GM12891 (cell line): ENCODE data around the gene CLCF1. TPM values are rescaled to one million over a fixed set of nuclear protein-coding genes. Genes with fewer than 3 reads are reported as not detected.

Experiments
- DNase-seq: peaks from one replicate; pipeline ENCODE4 v3.0.0; 2011; ENCODE audit warnings: low spot score; ENCODE audit not compliant: insufficient read length
- FAIRE-seq: peaks from 2 replicates; lab custom pipeline; 2011; peaks lifted over from hg19 to GRCh38; lab: Jason Lieb, UNC
- PAX5 ChIP-seq: IDR thresholded peaks from 2 replicates; pipeline ENCODE4 v1.6.1; 2011; ENCODE audit warnings: low read length, moderate library complexity, mild to moderate bottlenecking; ENCODE audit not compliant: insufficient read depth, severe bottlenecking
- POLR2A ChIP-seq: IDR thresholded peaks from 2 replicates; pipeline ENCODE4 v1.6.1; 2011; ENCODE audit warnings: low read depth, low read length, control low read depth
- POLR2AphosphoS5 ChIP-seq: IDR thresholded peaks from 2 replicates; pipeline ENCODE4 v1.6.1; 2011; ENCODE audit warnings: low read depth, low read length, control low read depth
- POU2F2 ChIP-seq: IDR thresholded peaks from 2 replicates; pipeline ENCODE4 v1.6.1; 2011; ENCODE audit warnings: low read depth, mild to moderate bottlenecking, control low read depth, low read length, moderate library complexity
- SPI1 ChIP-seq: IDR thresholded peaks from 2 replicates; pipeline ENCODE4 v1.6.1; 2011; ENCODE audit warnings: low read depth, low read length, control low read depth
- TAF1 ChIP-seq: IDR thresholded peaks from 2 replicates; pipeline ENCODE4 v1.6.1; 2011; ENCODE audit warnings: low read depth, low read length, control low read depth
- polyA plus RNA-seq: library from polyadenylated mRNA; unstranded; fragments of >200 nt; gene quantifications from one replicate; pipeline ENCODE4 v1.2.1, GENCODE V29; 2012; ENCODE audit warnings: low read depth, missing spikeins, inconsistent platforms; ENCODE audit not compliant: missing spikeins

CLCF1 gene
- polyA plus RNA-seq, result 0.85 TPM

DNA sequence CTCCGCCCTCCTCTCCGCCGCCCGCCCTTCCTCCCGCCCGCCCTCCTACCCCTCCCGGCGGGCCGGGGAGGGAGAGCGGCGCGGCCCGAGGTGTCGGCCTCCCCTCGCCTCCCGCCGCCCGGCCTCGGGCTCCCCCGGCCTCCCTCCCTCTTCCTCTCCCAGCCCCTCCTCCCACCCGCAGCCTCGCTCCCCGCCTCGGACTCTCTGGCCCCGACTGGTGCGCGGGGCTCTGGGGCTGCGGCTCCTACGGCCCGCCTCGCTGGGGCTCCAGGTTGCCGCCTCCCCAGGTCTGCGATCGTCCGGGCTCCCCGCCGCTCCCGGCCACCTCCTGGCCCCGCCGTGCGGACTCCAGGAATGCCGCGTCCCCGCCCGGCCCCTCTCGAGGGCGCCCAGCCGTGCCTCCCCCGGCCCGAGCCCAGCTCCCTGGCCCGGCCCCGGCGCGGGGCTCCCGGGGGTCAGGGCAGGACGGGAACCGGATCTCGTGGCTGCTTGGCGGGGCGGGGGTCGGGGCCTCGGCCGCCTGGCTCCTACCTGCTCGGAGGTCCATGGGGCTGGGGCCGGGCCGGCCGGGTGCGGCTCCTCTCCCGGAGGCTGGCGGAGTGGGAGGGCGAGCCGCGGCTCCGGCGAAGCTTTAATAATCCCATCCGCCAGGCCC is at the start of gene CLCF1:
CLCF1 (minus strand) TSS at position 606 of the 655 bp plus-strand sequence; CDS start at position 547, 59 bp downstream.
- FAIRE-seq (peak; percentile 28), DNase-seq (no peak)
- TF ChIP-seq TAF1 (no peak), POLR2AphosphoS5 (no peak), SPI1 (no peak), PAX5 (no peak), POU2F2 (no peak), POLR2A (no peak)

DNA sequence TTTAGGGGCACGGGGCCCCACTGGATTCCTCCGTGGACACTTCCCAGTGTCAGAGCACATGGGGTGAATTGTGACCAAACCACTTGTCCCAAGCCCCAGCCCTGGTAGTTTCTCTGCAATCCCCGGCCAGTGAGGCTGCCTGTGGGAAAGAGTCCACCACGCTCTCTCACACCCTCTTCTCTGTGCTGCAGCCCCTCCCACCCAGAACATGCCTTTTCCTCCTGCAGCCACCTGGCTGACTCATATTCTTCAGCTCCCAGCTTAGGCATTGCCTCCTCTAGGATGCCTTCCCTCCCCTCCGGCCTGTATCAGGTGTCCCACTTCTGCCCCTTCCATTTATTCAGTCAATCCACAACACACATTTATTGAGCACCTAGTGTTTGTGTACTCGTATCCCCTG is 49.5 kb upstream of the CLCF1 start:
- FAIRE-seq, result no peak
- DNase-seq, result no peak
- no peak for TF ChIP-seq POLR2AphosphoS5
- TF ChIP-seq POLR2A, result no peak
- TF ChIP-seq PAX5, result no peak
- TF ChIP-seq POU2F2, result no peak
- no peak for TF ChIP-seq SPI1
- no peak for TF ChIP-seq TAF1

DNA sequence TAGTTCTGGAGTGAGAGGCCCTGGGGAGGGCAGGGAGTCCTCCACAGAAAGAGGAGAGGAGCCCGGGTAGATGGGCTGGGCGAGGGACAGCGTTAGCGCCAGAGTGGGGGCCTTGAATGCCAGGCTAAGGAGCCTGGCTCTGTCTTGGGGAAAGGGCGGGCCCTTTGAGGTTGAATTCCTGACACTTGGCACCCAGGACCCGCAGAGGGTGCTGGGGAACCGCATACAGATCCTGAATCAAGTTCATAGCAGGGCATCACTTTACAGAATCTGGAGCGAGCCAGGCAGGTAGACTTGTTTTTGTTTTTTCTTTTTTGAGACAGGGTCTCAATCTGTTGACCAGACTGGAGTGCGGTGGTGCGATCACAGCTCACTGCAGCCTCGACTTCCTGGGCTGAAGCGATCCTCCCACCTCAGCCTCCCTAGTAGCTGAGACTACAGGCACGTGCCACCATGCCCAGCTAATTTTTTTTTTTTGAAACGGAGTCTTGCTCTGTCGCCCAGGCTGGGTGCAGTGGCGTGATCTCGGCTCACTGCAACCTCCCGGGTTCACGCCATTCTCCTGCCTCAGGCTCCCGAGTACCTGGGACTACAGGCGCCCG is 48.1 kb upstream of the CLCF1 start:
- FAIRE-seq (no peak), DNase-seq (no peak)
- TF ChIP-seq TAF1, result no peak
- TF ChIP-seq POU2F2, result no peak
- TF ChIP-seq PAX5, result no peak
- TF ChIP-seq SPI1, result no peak
- no peak for TF ChIP-seq POLR2A
- TF ChIP-seq POLR2AphosphoS5, result no peak

DNA sequence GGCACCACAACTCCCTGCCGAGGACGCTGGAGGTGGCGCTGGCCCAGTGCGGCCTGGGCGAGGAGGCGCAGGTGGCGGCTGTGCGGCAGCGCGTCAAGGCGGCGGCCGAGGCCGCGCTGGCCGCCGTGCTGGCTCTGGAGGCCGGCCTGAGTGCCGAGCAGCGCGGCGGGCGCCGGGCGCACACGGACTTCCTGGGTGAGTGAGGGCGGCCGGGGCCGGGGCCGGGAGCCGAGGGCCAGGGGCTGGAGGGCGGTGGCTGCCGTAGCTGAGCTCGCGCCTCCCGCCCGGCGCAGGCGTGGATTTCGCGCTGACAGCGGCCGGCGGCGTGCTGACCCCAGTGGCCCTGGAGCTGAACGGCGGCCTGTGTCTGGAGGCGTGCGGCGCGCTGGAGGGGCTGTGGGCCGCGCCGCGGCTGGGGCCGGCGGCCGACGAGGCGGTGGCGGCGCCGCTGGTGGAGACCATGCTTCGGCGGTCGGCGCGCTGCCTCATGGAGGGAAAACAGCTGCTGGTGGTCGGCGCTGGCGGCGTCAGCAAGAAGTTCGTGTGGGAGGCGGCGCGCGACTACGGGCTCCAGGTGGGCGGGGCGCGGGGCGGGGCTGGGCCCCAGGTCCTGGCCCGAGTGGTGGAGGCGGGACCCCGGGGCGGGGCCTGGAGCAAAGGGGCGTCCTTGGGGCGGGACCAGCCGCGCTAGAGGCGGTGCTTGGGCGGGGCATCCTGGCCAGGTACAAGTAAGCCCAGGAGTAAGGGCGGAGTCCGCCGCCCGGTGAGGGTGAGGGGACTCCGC is 47.4 kb upstream of the CLCF1 start:
- DNase-seq, result peak; percentile 99
- TF ChIP-seq PAX5 (peak; percentile 16), POU2F2 (no peak)
- peak; percentile 98 for FAIRE-seq

DNA sequence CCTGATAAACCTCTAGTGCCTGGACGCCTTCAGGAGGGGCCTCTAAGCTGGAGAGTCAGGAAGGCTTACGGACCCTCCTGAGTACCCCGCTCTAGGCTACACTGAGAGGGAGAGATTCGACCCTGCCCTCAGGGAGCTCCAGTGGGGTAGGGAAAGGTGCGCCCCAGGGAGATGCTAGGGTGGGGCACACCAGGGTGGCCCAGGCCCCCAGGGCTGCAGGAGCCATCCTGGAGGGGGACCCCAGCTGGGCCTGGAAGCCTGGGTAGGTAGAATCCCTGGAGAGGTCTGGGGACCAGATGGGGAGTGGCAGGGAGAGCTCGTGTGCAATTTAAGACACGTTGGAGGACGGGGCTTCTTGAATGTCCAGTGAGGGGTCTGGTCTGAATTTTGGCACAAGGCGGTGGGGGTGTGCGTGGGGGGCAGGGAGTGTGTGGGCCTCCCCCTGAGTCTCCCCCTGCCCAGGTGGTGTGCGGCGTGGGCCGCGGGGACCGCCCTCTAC is 46.8 kb upstream of the CLCF1 start:
- FAIRE-seq (no peak), DNase-seq (no peak)
- no peak for TF ChIP-seq SPI1
- no peak for TF ChIP-seq TAF1
- no peak for TF ChIP-seq POLR2AphosphoS5
- TF ChIP-seq POLR2A, result no peak
- no peak for TF ChIP-seq PAX5
- TF ChIP-seq POU2F2, result no peak

DNA sequence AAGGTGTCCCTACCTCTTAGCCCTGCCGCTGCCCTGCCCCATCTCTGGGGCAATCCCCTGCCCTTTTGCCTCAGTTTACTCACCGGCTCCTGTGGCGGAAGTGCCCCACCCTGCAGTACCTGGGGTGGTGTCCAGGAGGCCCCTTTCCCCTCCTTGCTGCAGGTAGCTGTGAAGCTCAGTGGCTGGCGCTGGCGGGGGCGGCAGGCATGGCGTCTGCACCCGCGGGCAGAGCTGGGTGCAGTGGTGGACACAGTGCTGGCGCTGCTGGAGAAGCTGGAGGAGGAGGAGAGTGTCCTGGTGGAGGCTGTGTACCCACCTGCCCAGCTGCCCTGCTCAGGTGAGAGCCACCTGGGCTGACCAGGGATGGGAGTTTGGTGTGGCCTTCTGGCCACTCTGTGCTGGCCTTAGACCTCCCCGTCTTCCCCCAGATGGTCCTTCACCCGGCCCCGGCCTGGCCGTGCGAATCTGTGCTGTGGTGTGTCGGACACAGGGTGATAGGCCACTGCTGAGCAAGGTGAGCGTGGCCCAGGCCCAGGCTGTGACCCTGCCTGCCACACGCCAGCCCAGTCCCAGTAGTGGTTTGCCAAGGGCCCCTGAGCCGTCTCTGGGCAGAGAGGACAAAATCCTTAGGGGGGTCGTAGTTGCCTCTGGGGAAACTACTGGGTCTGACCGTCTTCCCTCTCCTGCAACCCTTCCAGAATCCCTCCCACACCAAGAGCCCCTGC is 46.1 kb upstream of the CLCF1 start:
- no peak for DNase-seq
- FAIRE-seq, result no peak
- TF ChIP-seq TAF1, result no peak
- TF ChIP-seq POLR2A, result no peak
- TF ChIP-seq POU2F2, result no peak
- no peak for TF ChIP-seq PAX5
- TF ChIP-seq POLR2AphosphoS5, result no peak
- TF ChIP-seq SPI1, result no peak

DNA sequence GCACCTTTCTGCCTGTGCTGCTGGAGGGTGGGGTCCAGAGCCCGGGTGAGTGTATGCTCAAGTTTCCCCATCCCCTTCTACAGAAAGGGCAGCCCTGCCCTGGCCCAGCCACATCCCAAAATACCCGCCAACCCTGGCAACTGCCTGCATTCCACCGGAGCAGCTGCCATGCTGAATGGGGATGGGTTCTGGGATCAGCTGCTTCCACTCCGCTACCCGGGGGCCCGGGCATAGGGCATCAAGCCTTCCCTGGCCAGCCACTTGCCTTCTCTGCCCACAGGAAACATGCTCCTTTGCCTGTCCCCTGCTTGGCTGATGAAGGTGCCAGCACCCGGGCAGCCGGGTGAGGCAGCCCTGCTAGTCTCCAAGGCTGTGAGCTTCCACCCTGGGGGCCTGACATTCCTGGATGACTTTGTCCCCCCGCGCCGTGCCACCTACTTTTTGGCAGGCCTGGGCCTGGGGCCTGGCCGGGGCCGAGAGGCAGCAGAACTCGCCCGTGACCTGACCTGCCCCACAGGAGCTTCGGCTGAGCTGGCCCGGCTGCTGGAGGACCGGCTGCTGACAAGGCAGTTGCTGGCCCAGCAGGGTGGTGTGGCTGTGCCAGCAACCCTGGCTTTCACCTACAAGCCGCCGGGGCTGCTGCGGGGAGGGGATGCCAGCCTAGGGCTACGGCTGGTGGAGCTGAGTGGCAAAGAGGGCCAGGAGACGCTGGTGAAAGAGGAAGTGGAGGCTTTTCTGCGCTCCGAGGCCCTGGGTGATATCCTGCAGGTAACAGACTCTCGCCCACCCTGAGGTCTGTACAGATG is 45.3 kb upstream of the CLCF1 start:
- TF ChIP-seq SPI1 (peak; percentile 83), POLR2AphosphoS5 (no peak), PAX5 (no peak), POU2F2 (no peak), TAF1 (no peak), POLR2A (no peak)
- peak; percentile 60 for FAIRE-seq
- DNase-seq, result no peak

DNA sequence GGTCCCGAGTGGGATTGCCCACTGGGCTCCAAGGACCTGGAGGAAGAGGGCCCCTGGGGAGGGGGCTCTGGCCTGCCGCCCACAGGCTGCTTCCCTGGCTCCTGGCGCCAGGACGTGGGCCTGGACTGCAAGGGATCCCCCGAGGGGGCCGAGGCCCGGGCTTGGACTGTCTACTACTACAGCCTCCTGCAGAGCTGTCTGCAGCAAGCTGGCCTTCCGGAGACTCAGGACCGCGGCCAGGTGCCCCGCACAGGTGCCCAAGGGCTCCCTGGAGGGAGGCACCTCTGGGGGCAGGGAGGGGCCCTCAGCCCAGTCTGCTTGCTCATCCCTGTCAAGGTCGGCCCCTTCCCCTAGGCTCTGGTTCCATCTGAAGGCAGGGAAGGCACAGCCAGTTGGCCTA is 44.0 kb upstream of the CLCF1 start:
- FAIRE-seq, result no peak
- TF ChIP-seq POLR2AphosphoS5, result no peak
- no peak for TF ChIP-seq PAX5
- no peak for TF ChIP-seq POLR2A
- no peak for DNase-seq
